Posterior vena cava (tissue), 2 donors: Measurements from ENCODE around the gene DOK6. TPM values are rescaled to one million over a fixed set of nuclear protein-coding genes. Genes with fewer than 3 reads are reported as not detected.

Experiments
- DNase-seq: peaks from one replicate; pipeline ENCODE4 v3.0.0-alpha.2; 2020; ENCODE audit warnings: low spot score
- intact Hi-C, 2 donors: fragments of 100-400 bp; cut with DNase I; formaldehyde crosslinking; loops; one replicate each; pipeline versions ENCODE4 v1.14.1 to v1.14.2; 2022 to 2023
- total RNA-seq, 2 donors: library from RNA; stranded (reverse); fragmentation: NEBNext Ultra II Directional; extraction: Animal tissue kit (Norgen Biotek cat#: 25700); gene quantifications; one replicate each; pipeline ENCODE4 v1.2.1, GENCODE V29; 2021
- donor health status: DM: yes; HTN: yes; CAD: no.
- donor health status: DM: yes; HTN: yes; CAD: no.

The DOK6 gene
- total RNA-seq, 2 donors from 2014 or later: 7.2 to 8.7 TPM

DNA sequence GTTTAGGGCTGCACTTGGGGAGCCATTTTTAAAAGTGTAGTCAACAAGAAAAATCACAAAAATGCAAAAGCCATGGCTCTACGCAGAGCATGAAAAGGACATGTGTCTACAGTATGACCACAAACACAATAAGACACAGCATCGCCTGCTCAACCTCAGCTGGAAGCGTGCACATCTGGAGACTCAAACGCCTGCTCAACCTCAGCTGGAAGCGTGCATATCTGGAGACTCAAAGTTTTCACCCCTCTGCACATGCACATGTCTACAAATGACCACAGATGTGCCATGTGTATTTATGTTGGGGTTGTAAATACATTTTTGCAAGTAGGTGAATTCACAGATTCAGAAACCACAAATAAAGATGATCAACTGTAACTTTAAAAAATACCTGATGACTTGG lies 196.9 kb downstream of the DOK6 start:
- intact Hi-C loops: no loop called here
- no peak for DNase-seq

DNA sequence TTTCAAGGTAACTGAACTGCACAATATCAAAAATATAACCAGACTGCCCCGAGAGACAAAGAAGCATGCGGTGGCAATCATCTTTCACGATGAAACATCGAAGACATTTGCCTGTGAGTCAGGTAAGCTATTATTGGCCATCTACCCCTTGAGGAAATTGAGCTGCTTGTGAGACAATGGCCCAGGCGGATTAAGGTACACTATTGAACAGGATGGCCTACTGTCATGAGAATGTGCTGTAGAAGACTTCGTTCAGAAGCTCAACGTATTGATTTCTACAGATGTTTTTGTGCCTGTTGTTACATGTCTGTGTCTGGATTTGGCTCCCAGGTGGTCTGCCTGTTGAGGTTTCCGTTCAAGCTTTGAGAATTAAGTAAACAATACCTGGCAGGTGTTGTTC lies 198.7 kb downstream of the DOK6 start:
- no peak for DNase-seq
- intact Hi-C loops: no loop called here

- peak; percentile 45 for DNase-seq
- intact Hi-C loops: no loop called here
Observed at GRCh38 chr18:69612242-69612641, 211.6 kb downstream of the DOK6 start.

DNA sequence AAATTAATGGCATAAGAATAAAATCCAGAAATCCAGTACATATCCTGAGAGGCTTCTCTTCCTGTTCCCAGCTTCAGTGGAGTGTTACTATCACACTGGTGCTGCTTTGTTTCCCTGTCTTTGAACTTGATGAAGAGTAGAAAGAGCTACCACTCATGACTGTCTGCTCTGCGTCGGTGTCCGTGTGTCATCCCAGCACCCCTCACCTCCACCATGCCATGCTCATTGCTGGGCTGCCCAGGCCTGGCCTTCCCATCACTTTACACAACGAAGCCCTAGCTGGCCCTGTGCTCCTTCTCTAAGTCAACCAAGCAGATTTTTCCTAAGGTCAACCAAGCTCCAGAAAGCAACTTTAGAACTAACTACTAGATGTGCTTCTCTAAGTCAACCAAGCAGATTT lies 215.4 kb downstream of the DOK6 start:
- intact Hi-C loops: no loop called here

DNA sequence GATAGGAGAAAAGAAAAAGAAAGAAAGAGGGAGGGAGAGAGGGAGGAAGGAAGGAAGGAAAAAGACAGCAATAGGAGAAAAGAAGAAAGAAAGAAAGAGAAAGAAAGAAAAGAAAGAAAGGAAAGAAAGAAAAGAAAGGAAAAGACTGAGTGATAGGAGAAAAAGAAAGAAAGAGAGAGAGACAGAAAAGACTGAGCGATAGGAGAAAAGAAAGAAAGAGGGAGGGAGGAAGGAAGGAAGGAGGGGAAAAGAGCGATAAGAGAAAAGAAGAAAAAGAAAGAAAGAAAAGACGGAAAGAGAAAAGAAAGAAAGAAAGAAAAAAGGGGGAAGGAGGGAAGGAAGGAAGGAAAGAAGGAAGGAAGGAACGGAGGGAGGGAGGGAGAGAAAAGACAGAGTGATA lies 216.7 kb downstream of the DOK6 start:
- intact Hi-C loops: no loop called here

More for the DNA sequence above, 215.4 kb downstream of the DOK6 start:
- no peak for DNase-seq

GRCh38 chr18:69617888-69618287 lies 217.2 kb downstream of the DOK6 start:
- no peak for DNase-seq
- intact Hi-C loops: no loop called here

More for the DNA sequence above, 216.7 kb downstream of the DOK6 start:
- no peak for DNase-seq

- intact Hi-C loops: no loop called here
Observed at GRCh38 chr18:69622184-69622583, 221.5 kb downstream of the DOK6 start.

DNA sequence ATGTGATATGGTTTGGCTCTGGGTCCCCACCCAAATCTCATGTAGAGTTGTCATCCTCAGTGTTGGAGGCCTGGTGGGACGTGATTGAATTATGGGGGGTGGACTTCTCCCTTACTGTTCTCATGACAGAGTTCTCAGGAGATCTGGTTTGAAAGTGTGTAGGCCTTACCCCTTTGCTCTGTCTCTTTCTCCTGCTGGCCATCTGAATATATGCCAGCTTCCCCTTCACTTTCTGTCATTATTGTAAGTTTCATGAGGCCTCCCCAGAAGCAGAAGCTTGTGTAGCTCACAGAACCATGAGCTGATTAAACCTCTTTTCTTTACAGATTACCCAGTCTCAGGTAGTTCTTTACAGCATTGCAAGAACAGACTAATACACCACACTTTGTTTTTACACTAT lies 222.3 kb downstream of the DOK6 start:
- intact Hi-C loops: no loop called here
- DNase-seq: no peak

More at GRCh38 chr18:69622184-69622583, 221.5 kb downstream of the DOK6 start:
- no peak for DNase-seq

- DNase-seq: no peak
- intact Hi-C loops: no loop called here
Observed at GRCh38 chr18:69626171-69626570, 225.5 kb downstream of the DOK6 start.

DNA sequence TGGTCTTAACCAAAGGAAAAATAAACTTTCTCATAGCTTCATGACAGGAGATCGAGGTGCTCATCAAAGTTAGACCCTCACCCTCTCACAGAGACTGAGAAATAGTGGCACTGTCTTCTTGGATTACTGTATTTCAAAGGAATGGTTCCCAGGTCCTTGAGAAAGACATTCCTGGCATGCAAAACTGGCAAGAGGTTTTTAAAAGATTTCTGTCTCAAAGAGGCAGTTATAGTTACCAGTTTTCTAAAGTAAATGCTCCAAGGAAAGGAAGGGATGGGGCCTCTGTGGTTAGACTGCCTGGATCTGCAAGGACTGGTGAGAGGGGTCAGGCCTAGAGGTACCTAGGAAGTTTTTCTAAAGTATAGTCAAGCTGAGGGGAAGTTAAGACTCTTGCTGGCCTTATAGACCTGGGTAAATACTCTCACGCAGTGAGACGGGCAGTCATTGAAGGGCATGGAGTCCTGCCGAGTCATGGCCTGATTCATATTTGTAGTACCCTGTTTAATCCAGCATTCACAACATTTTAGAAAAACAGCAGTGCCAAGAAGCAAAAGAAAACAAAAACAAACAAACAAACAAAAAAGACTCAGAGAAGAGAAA lies 226.1 kb downstream of the DOK6 start:
- no peak for DNase-seq
- intact Hi-C loops: no loop called here

GRCh38 chr18:69628774-69629359 lies 228.2 kb downstream of the DOK6 start:
- DNase-seq: no peak
- intact Hi-C loops: no loop called here

DNA sequence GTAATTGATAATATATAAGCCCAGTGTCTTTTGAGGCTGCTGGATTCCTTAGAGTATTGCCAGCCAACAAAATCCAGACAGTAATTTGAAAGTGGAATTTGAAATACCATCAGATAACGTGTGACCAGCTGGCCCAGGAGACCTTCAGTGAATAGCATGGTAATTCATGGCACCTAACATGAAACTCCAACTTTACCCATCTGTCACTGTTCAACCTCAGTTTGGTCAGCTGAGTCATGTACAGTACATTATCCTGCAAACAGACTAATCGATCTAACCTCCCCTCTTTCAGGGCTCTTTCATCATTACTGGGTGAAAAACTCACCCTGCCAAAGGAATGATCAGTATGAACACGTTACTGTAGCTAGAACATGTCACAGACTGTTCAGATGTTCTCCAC lies 230.6 kb downstream of the DOK6 start:
- DNase-seq: no peak
- intact Hi-C loops: no loop called here

DNA sequence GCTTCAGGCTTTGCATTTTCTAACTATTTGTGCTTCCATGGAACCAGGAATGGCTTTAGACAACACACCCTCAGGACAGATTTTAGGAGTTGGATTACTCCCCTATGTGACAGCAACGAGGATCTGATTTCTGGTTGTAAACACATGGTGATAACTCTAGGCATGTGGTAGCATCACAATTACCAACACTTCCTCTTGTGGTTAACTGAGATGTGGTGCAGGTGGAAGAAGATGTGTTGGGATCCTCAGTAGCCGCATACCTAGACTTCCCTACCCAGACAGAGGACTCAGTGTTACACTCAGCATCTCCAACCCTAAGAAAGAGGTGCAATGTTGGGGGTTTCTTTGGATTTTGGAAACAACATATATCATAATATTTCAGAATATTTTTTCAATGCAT lies 234.8 kb downstream of the DOK6 start:
- DNase-seq: no peak
- intact Hi-C loops: no loop called here

- intact Hi-C loops: no loop called here
Observed at GRCh38 chr18:69636529-69637301, 236.0 kb downstream of the DOK6 start.

DNA sequence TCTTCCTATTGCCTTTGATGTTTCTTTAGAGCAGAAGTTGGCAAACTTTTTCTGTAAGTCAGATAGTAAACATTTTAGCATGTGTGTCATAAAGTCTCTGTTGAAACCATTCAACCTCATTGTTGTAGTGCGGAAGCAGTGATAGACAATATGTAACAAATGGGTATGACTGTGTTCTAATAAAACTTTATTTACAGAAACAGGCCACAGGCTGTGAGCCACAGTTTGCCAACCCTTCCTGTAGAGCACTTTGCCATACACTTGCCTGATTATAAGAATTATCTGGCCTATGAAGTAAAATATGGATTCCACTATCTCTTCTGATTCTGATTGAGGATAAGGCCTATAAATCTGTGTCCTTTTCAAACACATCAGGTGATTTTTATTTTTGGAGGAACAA lies 237.4 kb downstream of the DOK6 start:
- intact Hi-C loops: no loop called here
- DNase-seq: no peak

More at GRCh38 chr18:69636529-69637301, 236.0 kb downstream of the DOK6 start:
- no peak for DNase-seq

- no peak for DNase-seq
- intact Hi-C loops: no loop called here
Observed at GRCh38 chr18:69647702-69648101, 247.0 kb downstream of the DOK6 start.

DNA sequence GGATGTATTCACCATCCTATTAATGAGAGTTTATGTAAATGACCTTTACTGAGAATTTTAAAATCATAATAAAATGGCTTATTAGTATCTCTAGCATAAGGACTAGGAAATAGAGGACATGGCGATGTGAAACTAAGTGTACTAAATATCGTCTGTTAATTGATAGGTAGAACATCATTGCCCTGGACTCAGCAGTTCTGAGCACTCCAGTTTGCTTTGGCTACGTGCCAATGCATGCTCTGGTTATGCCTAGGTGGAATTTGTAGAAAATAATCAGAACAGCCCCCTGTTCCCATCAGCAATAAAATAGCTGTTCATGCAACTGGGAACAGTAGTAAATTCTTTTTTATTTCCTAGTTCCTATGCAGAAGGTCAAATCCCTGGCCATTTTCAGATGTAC lies 247.8 kb downstream of the DOK6 start:
- no peak for DNase-seq
- intact Hi-C loops: no loop called here

DNA sequence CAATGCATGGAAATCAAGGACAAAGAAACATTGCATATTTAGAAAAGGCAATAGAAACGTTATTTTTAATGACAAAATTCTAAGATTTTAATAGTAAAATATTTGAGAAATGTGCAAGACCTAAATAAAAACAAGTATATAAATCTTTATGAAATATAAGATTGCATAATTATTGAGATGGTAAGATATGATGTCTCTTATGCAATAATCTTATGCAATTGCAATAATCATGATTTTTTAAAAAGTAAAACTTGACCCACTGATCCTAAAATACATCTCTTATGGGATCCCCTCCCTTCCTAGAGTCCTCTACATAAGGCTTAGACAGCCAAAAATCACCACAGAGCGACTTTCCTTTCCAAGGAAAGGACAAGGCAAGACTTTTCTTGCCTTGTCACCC lies 249.0 kb downstream of the DOK6 start:
- intact Hi-C loops: no loop called here
- DNase-seq: no peak

DNA sequence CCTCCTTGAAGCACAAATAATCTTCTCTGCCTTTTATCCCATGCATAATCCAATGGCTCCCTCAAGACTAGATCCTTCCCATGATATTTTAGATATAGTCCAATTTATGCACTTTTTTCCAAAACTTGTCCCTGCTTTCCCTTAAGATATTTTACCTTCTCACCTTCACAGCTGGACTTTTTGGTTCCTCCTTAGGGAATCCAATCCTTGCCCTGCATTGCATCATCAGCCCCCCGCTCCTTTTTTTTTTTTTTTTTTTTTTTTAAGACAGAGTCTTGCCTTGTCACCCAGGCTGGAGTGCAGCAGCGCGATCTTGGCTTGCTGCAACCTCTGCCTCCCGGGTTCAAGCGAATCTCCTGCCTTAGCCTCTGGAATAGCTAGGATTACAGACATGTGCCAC lies 250.6 kb downstream of the DOK6 start:
- intact Hi-C loops: no loop called here
- DNase-seq: no peak

- intact Hi-C loops: no loop called here
- no peak for DNase-seq
Observed at GRCh38 chr18:69655816-69656215, 255.1 kb downstream of the DOK6 start.

GRCh38 chr18:69658103-69658502 lies 257.4 kb downstream of the DOK6 start:
- intact Hi-C loops: no loop called here
- DNase-seq: no peak
